Measurements from ENCODE around the gene ACADVL.

DNA sequence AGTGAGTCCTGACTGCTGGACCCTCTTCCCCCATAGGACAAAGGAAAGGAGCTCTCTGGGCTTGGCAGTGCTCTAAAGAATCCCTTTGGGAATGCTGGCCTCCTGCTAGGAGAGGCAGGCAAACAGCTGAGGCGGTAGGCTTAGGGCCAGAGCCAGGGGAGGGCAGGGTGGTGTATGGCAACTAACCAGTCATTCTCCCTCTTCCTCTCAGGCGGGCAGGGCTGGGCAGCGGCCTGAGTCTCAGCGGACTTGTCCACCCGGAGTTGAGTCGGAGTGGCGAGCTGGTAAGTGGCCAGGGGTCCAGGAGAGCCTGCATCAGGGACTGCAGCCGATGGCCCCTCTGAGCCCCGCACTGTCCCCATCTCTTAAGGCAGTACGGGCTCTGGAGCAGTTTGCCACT lies 4.4 kb downstream of the ACADVL start:
- TF ChIP-seq, protein P1, sequence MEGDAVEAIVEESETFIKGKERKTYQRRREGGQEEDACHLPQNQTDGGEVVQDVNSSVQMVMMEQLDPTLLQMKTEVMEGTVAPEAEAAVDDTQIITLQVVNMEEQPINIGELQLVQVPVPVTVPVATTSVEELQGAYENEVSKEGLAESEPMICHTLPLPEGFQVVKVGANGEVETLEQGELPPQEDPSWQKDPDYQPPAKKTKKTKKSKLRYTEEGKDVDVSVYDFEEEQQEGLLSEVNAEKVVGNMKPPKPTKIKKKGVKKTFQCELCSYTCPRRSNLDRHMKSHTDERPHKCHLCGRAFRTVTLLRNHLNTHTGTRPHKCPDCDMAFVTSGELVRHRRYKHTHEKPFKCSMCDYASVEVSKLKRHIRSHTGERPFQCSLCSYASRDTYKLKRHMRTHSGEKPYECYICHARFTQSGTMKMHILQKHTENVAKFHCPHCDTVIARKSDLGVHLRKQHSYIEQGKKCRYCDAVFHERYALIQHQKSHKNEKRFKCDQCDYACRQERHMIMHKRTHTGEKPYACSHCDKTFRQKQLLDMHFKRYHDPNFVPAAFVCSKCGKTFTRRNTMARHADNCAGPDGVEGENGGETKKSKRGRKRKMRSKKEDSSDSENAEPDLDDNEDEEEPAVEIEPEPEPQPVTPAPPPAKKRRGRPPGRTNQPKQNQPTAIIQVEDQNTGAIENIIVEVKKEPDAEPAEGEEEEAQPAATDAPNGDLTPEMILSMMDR (IDR thresholded peaks at IDR 0.05; ENCODE audit: insufficient read depth, low read length) = no peak
- TF ChIP-seq POLR2AphosphoS5 (IDR thresholded peaks at IDR 0.05; ENCODE audit: low read depth) (no peak), GABPA (IDR thresholded peaks at IDR 0.05; ENCODE audit: low read depth) (no peak), SPI1 (IDR thresholded peaks at IDR 0.05; ENCODE audit: borderline replicate concordance, low read depth) (no peak)
- TF ChIP-seq, protein P2, sequence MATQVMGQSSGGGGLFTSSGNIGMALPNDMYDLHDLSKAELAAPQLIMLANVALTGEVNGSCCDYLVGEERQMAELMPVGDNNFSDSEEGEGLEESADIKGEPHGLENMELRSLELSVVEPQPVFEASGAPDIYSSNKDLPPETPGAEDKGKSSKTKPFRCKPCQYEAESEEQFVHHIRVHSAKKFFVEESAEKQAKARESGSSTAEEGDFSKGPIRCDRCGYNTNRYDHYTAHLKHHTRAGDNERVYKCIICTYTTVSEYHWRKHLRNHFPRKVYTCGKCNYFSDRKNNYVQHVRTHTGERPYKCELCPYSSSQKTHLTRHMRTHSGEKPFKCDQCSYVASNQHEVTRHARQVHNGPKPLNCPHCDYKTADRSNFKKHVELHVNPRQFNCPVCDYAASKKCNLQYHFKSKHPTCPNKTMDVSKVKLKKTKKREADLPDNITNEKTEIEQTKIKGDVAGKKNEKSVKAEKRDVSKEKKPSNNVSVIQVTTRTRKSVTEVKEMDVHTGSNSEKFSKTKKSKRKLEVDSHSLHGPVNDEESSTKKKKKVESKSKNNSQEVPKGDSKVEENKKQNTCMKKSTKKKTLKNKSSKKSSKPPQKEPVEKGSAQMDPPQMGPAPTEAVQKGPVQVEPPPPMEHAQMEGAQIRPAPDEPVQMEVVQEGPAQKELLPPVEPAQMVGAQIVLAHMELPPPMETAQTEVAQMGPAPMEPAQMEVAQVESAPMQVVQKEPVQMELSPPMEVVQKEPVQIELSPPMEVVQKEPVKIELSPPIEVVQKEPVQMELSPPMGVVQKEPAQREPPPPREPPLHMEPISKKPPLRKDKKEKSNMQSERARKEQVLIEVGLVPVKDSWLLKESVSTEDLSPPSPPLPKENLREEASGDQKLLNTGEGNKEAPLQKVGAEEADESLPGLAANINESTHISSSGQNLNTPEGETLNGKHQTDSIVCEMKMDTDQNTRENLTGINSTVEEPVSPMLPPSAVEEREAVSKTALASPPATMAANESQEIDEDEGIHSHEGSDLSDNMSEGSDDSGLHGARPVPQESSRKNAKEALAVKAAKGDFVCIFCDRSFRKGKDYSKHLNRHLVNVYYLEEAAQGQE (IDR thresholded peaks at IDR 0.05; ENCODE audit: insufficient replicate concordance, low read depth) = no peak

Data from HL-60 (cell line).